ENCODE results near the gene GSTM2. TPM values are rescaled to one million over a fixed set of nuclear protein-coding genes. Genes with fewer than 3 reads are reported as not detected.
"Not testable (repeated sequence)": the region's sequence is repeated elsewhere in the genome, so short reads cannot be mapped to it uniquely, and the experiment has no call there.

Gene GSTM2
- total and polyA plus RNA-seq, 4 donors: 7.7 to 106 (median 39.6) TPM

DNA sequence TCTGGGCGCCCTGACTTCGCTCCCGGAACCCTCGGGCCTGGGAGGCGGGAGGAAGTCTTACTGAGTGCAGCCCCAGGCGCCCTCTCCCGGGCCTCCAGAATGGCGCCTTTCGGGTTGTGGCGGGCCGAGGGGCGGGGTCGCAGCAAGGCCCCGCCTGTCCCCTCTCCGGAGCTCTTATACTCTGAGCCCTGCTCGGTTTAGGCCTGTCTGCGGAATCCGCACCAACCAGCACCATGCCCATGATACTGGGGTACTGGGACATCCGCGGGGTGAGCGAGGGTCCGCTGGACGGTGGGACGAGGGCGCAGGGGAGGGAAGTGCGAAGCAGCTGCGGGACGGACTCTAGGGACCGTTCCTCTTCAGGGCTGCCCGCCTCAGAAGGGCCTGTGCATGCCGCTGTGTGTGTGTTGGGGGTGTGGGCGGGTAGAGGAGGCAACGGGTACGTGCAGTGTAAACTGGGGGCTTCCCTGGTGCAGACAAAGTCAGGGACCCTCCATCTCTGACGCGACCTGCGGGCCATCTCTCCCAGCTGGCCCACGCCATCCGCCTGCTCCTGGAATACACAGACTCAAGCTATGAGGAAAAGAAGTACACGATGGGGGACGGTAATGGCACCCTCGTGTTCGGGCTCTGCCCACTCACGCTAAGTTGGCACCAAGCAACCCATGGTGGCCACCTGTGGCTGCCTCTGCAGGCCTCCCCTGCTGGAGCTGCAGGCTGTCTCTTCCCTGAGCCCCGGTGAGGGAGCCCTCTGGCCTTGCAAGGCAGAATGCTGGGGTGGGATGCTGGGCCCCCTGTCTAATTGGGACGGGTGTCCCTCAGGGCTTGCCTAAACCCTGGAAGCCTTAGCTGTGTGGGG is 20.0 kb downstream of the GSTM2 start, which contains the start of gene GSTM1:
TSS of gene GSTM1 (plus strand) at position 177 of the 859 bp plus-strand sequence. CDS start at position 234, 57 bp downstream.
- peak within 1 kb of the TSS in 1 of 2 donors; percentile 93 for H3K27ac ChIP-seq (ENCODE audit: low read depth in 1 of 2, low read length in 1 of 2)
- peak within 1 kb of the TSS; percentile 71 for H3K4me3 ChIP-seq
- peaks cover 0 to 2% (median 0%) of the 10 kb centered on the region in 5 donors for H3K4me1 ChIP-seq (ENCODE audit: control insufficient read depth in 5 of 5, insufficient read depth in 5 of 5, low read length in 5 of 5)
- no peak within 1 kb of the TSS for H3K9ac ChIP-seq (ENCODE audit: insufficient read depth in 1 of 2, low read length in 2 of 2)
- no peaks in the 10 kb centered on the region for H3K9me3 ChIP-seq (ENCODE audit: control insufficient read depth in 4 of 4, insufficient read depth in 3 of 4, low read length in 3 of 4)
- ATAC-seq (ENCODE audit: insufficient read depth, low FRiP score): no peak
- TF ChIP-seq, protein P1, sequence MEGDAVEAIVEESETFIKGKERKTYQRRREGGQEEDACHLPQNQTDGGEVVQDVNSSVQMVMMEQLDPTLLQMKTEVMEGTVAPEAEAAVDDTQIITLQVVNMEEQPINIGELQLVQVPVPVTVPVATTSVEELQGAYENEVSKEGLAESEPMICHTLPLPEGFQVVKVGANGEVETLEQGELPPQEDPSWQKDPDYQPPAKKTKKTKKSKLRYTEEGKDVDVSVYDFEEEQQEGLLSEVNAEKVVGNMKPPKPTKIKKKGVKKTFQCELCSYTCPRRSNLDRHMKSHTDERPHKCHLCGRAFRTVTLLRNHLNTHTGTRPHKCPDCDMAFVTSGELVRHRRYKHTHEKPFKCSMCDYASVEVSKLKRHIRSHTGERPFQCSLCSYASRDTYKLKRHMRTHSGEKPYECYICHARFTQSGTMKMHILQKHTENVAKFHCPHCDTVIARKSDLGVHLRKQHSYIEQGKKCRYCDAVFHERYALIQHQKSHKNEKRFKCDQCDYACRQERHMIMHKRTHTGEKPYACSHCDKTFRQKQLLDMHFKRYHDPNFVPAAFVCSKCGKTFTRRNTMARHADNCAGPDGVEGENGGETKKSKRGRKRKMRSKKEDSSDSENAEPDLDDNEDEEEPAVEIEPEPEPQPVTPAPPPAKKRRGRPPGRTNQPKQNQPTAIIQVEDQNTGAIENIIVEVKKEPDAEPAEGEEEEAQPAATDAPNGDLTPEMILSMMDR (IDR thresholded peaks at IDR 0.05; ENCODE audit: control extremely low read depth, extremely low read depth): peak; percentile 55
- no peaks in the 10 kb centered on the region for H3K27me3 ChIP-seq (ENCODE audit: control insufficient read depth in 3 of 3, insufficient read depth in 3 of 3, low read length in 2 of 3)
- peaks cover 0 to 19% (median 0%) of the 10 kb centered on the region in 4 donors for H3K36me3 ChIP-seq (ENCODE audit: control insufficient read depth in 4 of 4, insufficient read depth in 4 of 4, low read length in 4 of 4)
- 1% methylated on average over 46 of the region's 46 CpGs; no CpG with 5 or more reads in 1 of the 2 donors for WGBS, 2 donors
- peak in 1 of 3 donors; percentile 93 for DNase-seq

DNA sequence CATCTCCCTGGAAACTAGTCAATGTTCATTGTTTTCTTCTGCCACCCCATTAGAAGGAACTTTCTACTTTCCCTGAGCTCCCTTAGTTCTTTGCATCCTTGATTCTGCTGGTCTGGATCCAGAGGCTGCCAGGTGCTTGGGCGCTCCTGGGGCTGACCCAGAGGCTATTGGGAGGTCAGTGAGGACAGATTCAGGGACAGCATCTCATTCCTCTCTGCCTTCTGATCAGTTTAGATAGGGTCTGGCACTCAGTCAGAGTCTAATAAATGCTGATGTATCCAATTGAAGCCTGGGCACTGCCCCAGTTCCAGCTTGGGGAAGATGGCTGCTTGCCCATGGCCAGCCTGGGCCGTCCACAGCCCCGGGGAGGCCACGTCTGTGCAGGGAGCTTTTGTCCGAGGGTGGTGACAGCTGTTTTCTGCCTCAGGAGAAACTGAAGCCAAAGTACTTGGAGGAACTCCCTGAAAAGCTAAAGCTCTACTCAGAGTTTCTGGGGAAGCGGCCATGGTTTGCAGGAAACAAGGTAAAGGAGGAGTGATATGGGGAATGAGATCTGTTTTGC is 22.1 kb downstream of the GSTM2 start:
- DNase-seq (no peak), ATAC-seq (ENCODE audit: insufficient read depth, low FRiP score) (no peak)
- TF ChIP-seq, protein P1 (IDR thresholded peaks at IDR 0.05; ENCODE audit: control extremely low read depth, extremely low read depth): no peak
- no peak overlapping the region for H3K27ac ChIP-seq (ENCODE audit: low read depth in 1 of 2, low read length in 1 of 2)
- peaks cover 0 to 19% (median 0%) of the 10 kb centered on the region in 4 donors for H3K36me3 ChIP-seq (ENCODE audit: control insufficient read depth in 4 of 4, insufficient read depth in 4 of 4, low read length in 4 of 4)
- WGBS, 2 donors: 84% methylated on average over 6 of the region's 6 CpGs; no CpG with 5 or more reads in 1 of the 2 donors
- no peaks in the 10 kb centered on the region for H3K9me3 ChIP-seq (ENCODE audit: control insufficient read depth in 4 of 4, insufficient read depth in 3 of 4, low read length in 3 of 4)
- peaks cover 0 to 2% (median 0%) of the 10 kb centered on the region in 5 donors for H3K4me1 ChIP-seq (ENCODE audit: control insufficient read depth in 5 of 5, insufficient read depth in 5 of 5, low read length in 5 of 5)
- no peaks in the 10 kb centered on the region for H3K27me3 ChIP-seq (ENCODE audit: control insufficient read depth in 3 of 3, insufficient read depth in 3 of 3, low read length in 2 of 3)
- H3K4me3 ChIP-seq: no peak overlapping the region
- no peak overlapping the region for H3K9ac ChIP-seq (ENCODE audit: insufficient read depth in 1 of 2, low read length in 2 of 2)

DNA sequence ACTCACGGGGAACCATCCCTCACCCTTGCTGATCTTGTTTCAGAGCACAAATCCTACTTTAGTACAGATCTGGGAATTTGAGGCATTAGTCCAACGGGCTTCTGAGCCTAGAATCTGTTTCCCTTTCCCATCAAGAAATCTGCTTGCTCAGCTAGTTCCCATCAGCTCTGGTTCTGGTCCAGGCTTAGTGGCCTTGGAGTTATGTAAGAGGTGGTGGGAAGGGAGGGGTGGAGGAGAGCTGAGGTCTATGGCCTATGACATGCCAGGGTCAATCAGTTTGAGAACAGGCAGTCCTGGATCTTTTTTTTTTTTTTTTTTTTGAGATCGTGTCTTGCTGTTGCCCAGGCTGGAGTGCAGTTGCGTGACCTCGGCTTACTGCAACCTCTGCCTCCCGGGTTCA is 23.9 kb downstream of the GSTM2 start:
- peak overlapping the region in 1 of 2 donors; percentile 22 for H3K27ac ChIP-seq (ENCODE audit: low read depth in 1 of 2, low read length in 1 of 2)
- H3K36me3 ChIP-seq (ENCODE audit: control insufficient read depth in 4 of 4, insufficient read depth in 4 of 4, low read length in 4 of 4): peaks cover 0 to 24% (median 0%) of the 10 kb centered on the region in 4 donors
- no peaks in the 10 kb centered on the region for H3K27me3 ChIP-seq (ENCODE audit: control insufficient read depth in 3 of 3, insufficient read depth in 3 of 3, low read length in 2 of 3)
- no peak overlapping the region for H3K4me3 ChIP-seq
- WGBS, 2 donors: 64% methylated on average over 6 of the region's 6 CpGs; no CpG with 5 or more reads in 1 of the 2 donors
- no peak overlapping the region for H3K9ac ChIP-seq (ENCODE audit: insufficient read depth in 1 of 2, low read length in 2 of 2)
- DNase-seq: no peak
- H3K4me1 ChIP-seq (ENCODE audit: control insufficient read depth in 5 of 5, insufficient read depth in 5 of 5, low read length in 5 of 5): peaks cover 0 to 2% (median 0%) of the 10 kb centered on the region in 5 donors
- TF ChIP-seq, protein P1 (IDR thresholded peaks at IDR 0.05; ENCODE audit: control extremely low read depth, extremely low read depth): no peak
- no peaks in the 10 kb centered on the region for H3K9me3 ChIP-seq (ENCODE audit: control insufficient read depth in 4 of 4, insufficient read depth in 3 of 4, low read length in 3 of 4)
- no peak for ATAC-seq (ENCODE audit: insufficient read depth, low FRiP score)

DNA sequence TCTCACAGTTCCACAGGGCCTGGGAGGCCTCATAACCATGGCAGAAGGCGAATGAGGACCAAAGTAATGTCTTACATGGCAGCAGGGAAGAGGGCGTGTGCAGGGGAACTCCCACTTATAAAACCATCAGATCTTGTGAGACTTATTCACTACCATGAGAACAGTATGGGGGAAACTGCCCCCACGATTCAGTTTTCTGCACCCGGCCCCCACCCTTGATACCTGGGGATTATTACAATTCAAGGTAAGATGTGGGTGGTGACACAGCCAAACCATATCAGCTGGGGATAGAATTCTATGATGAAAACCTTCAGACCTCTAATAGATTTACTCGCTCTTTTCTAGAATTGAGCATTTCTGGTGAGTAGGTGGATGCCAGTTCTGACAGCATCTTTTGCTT is 26.5 kb downstream of the GSTM2 start:
- not testable (repeated sequence) for DNase-seq; H3K4me3 ChIP-seq; H3K9ac ChIP-seq (ENCODE audit: insufficient read depth in 1 of 2, low read length in 2 of 2); ATAC-seq (ENCODE audit: insufficient read depth, low FRiP score); H3K4me1 ChIP-seq (ENCODE audit: control insufficient read depth in 5 of 5, insufficient read depth in 5 of 5, low read length in 5 of 5); H3K27me3 ChIP-seq (ENCODE audit: control insufficient read depth in 3 of 3, insufficient read depth in 3 of 3, low read length in 2 of 3); H3K27ac ChIP-seq (ENCODE audit: low read depth in 1 of 2, low read length in 1 of 2); H3K9me3 ChIP-seq (ENCODE audit: control insufficient read depth in 4 of 4, insufficient read depth in 3 of 4, low read length in 3 of 4)
- WGBS, 2 donors: 92% methylated on average over 5 of the region's 5 CpGs; no CpG with 5 or more reads in 1 of the 2 donors
- peaks cover 0 to 20% (median 0%) of the 10 kb centered on the region in 4 donors for H3K36me3 ChIP-seq (ENCODE audit: control insufficient read depth in 4 of 4, insufficient read depth in 4 of 4, low read length in 4 of 4)

DNA sequence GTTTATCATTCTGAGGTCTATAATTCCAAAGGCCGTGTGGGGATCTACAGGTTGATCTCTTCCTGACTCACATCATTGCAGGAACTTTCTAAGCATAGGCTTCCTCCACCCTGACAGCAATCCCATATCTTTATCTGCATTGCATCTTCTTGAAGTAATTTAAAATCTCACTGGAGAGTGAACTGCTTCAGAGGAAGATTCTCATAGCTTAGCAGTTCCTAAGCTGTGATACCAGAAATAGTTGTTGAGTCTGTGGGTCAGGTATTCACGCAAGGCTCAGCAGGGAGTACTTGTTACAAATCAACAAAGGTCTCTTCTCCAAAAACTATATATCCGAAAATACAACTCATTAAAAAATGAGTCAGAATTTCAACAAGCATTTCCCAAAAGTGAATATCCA is 27.3 kb downstream of the GSTM2 start:
- H3K9me3 ChIP-seq (ENCODE audit: control insufficient read depth in 4 of 4, insufficient read depth in 3 of 4, low read length in 3 of 4); DNase-seq; ATAC-seq (ENCODE audit: insufficient read depth, low FRiP score); H3K27ac ChIP-seq (ENCODE audit: low read depth in 1 of 2, low read length in 1 of 2); H3K27me3 ChIP-seq (ENCODE audit: control insufficient read depth in 3 of 3, insufficient read depth in 3 of 3, low read length in 2 of 3); H3K9ac ChIP-seq (ENCODE audit: insufficient read depth in 1 of 2, low read length in 2 of 2); H3K4me1 ChIP-seq (ENCODE audit: control insufficient read depth in 5 of 5, insufficient read depth in 5 of 5, low read length in 5 of 5); H3K4me3 ChIP-seq: not testable (repeated sequence)
- 93% methylated on average over 3 of the region's 3 CpGs; no CpG with 5 or more reads in 1 of the 2 donors for WGBS, 2 donors
- peaks cover 0 to 17% (median 0%) of the 10 kb centered on the region in 4 donors for H3K36me3 ChIP-seq (ENCODE audit: control insufficient read depth in 4 of 4, insufficient read depth in 4 of 4, low read length in 4 of 4)
